Measurements from ENCODE around the gene NEK4.

Gene NEK4

GRCh38 chr3:52792413-52792812 lies 21.7 kb upstream of the NEK4 start:
- no peak overlapping the region for H3K4me2 ChIP-seq (ENCODE audit: low read depth, low read length)
- TF ChIP-seq EZH2 (optimal IDR thresholded peaks at IDR 0.05; ENCODE audit: low read depth, low read length) (no peak), EZH2phosphoT487 (IDR thresholded peaks at IDR 0.05; ENCODE audit: low read length) (no peak), CTCF (IDR thresholded peaks at IDR 0.05; ENCODE audit: low read length) (no peak)
- no peak overlapping the region for H3K27ac ChIP-seq (ENCODE audit: low read length)

GRCh38 chr3:52791928-52792327 lies 21.2 kb upstream of the NEK4 start:
- no peaks in the 10 kb centered on the region for H3F3A ChIP-seq (ENCODE audit: insufficient read depth, low read length)
- no peaks in the 10 kb centered on the region for H3K4me1 ChIP-seq (ENCODE audit: low read length)
- H4K20me1 ChIP-seq (ENCODE audit: insufficient read depth, low read length) = no peaks in the 10 kb centered on the region
- H3K27me3 ChIP-seq (replicated peaks; ENCODE audit: insufficient read depth, low read length) = no peaks in the 10 kb centered on the region
- no peaks in the 10 kb centered on the region for H3K9me2 ChIP-seq (replicated peaks; ENCODE audit: insufficient read depth, low read length)
- TF ChIP-seq EZH2 (optimal IDR thresholded peaks at IDR 0.05; ENCODE audit: low read depth, low read length) (no peak), CTCF (IDR thresholded peaks at IDR 0.05; ENCODE audit: low read length) (no peak), EZH2phosphoT487 (IDR thresholded peaks at IDR 0.05; ENCODE audit: low read length) (no peak)
- no peak overlapping the region for H3K27ac ChIP-seq (ENCODE audit: low read length)
- no peak overlapping the region for H3K9ac ChIP-seq (ENCODE audit: low read length)
- no peak overlapping the region for H2AFZ ChIP-seq (ENCODE audit: low read length)
- H3K79me2 ChIP-seq (ENCODE audit: low read length) = no peaks in the 10 kb centered on the region
- no peak overlapping the region for H3K4me2 ChIP-seq (ENCODE audit: low read depth, low read length)
- DNase-seq = no peak
- no peaks in the 10 kb centered on the region for H3K9me3 ChIP-seq (replicated peaks; ENCODE audit: insufficient read depth, low read length)
- no peak overlapping the region for H3K4me3 ChIP-seq (ENCODE audit: low read length)
- H3K36me3 ChIP-seq (replicated peaks; ENCODE audit: insufficient read depth, low read length) = no peaks in the 10 kb centered on the region

More at GRCh38 chr3:52792413-52792812, 21.7 kb upstream of the NEK4 start:
- Histone ChIP-seq H3K9me2 (replicated peaks; ENCODE audit: insufficient read depth, low read length) (no peaks in the 10 kb centered on the region), H3F3A (ENCODE audit: insufficient read depth, low read length) (no peaks in the 10 kb centered on the region), H3K4me3 (ENCODE audit: low read length) (no peak overlapping the region), H3K4me1 (ENCODE audit: low read length) (no peaks in the 10 kb centered on the region), H3K36me3 (replicated peaks; ENCODE audit: insufficient read depth, low read length) (no peaks in the 10 kb centered on the region), H3K9me3 (replicated peaks; ENCODE audit: insufficient read depth, low read length) (no peaks in the 10 kb centered on the region), H2AFZ (ENCODE audit: low read length) (no peak overlapping the region), H3K27me3 (replicated peaks; ENCODE audit: insufficient read depth, low read length) (no peaks in the 10 kb centered on the region), H4K20me1 (ENCODE audit: insufficient read depth, low read length) (no peaks in the 10 kb centered on the region), H3K79me2 (ENCODE audit: low read length) (no peaks in the 10 kb centered on the region), H3K9ac (ENCODE audit: low read length) (no peak overlapping the region)
- no peak for DNase-seq

- no peaks in the 10 kb centered on the region for H3K79me2 ChIP-seq (ENCODE audit: low read length)
- H3K27ac ChIP-seq (ENCODE audit: low read length) = no peak overlapping the region
- no peaks in the 10 kb centered on the region for H3K4me1 ChIP-seq (ENCODE audit: low read length)
- H3K27me3 ChIP-seq (replicated peaks; ENCODE audit: insufficient read depth, low read length) = no peaks in the 10 kb centered on the region
- H2AFZ ChIP-seq (ENCODE audit: low read length) = no peak overlapping the region
- H4K20me1 ChIP-seq (ENCODE audit: insufficient read depth, low read length) = no peaks in the 10 kb centered on the region
- no peak overlapping the region for H3K4me3 ChIP-seq (ENCODE audit: low read length)
- no peak overlapping the region for H3K4me2 ChIP-seq (ENCODE audit: low read depth, low read length)
- H3K9me3 ChIP-seq (replicated peaks; ENCODE audit: insufficient read depth, low read length) = no peaks in the 10 kb centered on the region
- H3K9ac ChIP-seq (ENCODE audit: low read length) = no peak overlapping the region
- no peaks in the 10 kb centered on the region for H3K36me3 ChIP-seq (replicated peaks; ENCODE audit: insufficient read depth, low read length)
- TF ChIP-seq CTCF (IDR thresholded peaks at IDR 0.05; ENCODE audit: low read length) (no peak), EZH2 (optimal IDR thresholded peaks at IDR 0.05; ENCODE audit: low read depth, low read length) (no peak), EZH2phosphoT487 (IDR thresholded peaks at IDR 0.05; ENCODE audit: low read length) (no peak)
- no peak for DNase-seq
- H3F3A ChIP-seq (ENCODE audit: insufficient read depth, low read length) = no peaks in the 10 kb centered on the region
- no peaks in the 10 kb centered on the region for H3K9me2 ChIP-seq (replicated peaks; ENCODE audit: insufficient read depth, low read length)
Measured at GRCh38 chr3:52791366-52791765, 20.6 kb upstream of the NEK4 start.

Data from MM.1S (cell line).